Measurements from ENCODE around the gene SPPL3.

SPPL3 gene

GRCh38 chr12:120790114-120790513 is 114.0 kb downstream of the SPPL3 start:
- no peak for DNase-seq (ENCODE audit: low read depth in 3 of 3, low spot score in 1 of 3)

GRCh38 chr12:120787889-120788288 is 116.3 kb downstream of the SPPL3 start:
- no peak for DNase-seq (ENCODE audit: low read depth in 3 of 3, low spot score in 1 of 3)

GRCh38 chr12:120784804-120785203 is 119.4 kb downstream of the SPPL3 start:
- DNase-seq (ENCODE audit: low read depth in 3 of 3, low spot score in 1 of 3), result no peak

- DNase-seq (ENCODE audit: low read depth in 3 of 3, low spot score in 1 of 3), result no peak
Observed at GRCh38 chr12:120783197-120783596, 121.0 kb downstream of the SPPL3 start.

- no peak for DNase-seq (ENCODE audit: low read depth in 3 of 3, low spot score in 1 of 3)
Observed at GRCh38 chr12:120775862-120776552, 128.2 kb downstream of the SPPL3 start.

- DNase-seq (ENCODE audit: low read depth in 3 of 3, low spot score in 1 of 3), result no peak
Observed at GRCh38 chr12:120774169-120774916, 129.8 kb downstream of the SPPL3 start.

- DNase-seq (ENCODE audit: low read depth in 3 of 3, low spot score in 1 of 3), result no peak
Observed at GRCh38 chr12:120771097-120771496, 133.1 kb downstream of the SPPL3 start.

GRCh38 chr12:120767071-120768024 is 136.8 kb downstream of the SPPL3 start:
- DNase-seq (ENCODE audit: low read depth in 3 of 3, low spot score in 1 of 3), result no peak

GRCh38 chr12:120766566-120766965 is 137.6 kb downstream of the SPPL3 start:
- no peak for DNase-seq (ENCODE audit: low read depth in 3 of 3, low spot score in 1 of 3)

GRCh38 chr12:120764816-120765215 is 139.3 kb downstream of the SPPL3 start:
- DNase-seq (ENCODE audit: low read depth in 3 of 3, low spot score in 1 of 3), result no peak

GRCh38 chr12:120763250-120763649 is 140.9 kb downstream of the SPPL3 start:
- DNase-seq (ENCODE audit: low read depth in 3 of 3, low spot score in 1 of 3), result no peak

- no peak for DNase-seq (ENCODE audit: low read depth in 3 of 3, low spot score in 1 of 3)
Observed at GRCh38 chr12:120762086-120762485, 142.1 kb downstream of the SPPL3 start.

- no peak for DNase-seq (ENCODE audit: low read depth in 3 of 3, low spot score in 1 of 3)
Observed at GRCh38 chr12:120761519-120761934, 142.6 kb downstream of the SPPL3 start.

GRCh38 chr12:120760349-120761254 is 143.6 kb downstream of the SPPL3 start:
- no peak for DNase-seq (ENCODE audit: low read depth in 3 of 3, low spot score in 1 of 3)

GRCh38 chr12:120759591-120760348 is 144.4 kb downstream of the SPPL3 start:
- DNase-seq (ENCODE audit: low read depth in 3 of 3, low spot score in 1 of 3), result no peak

GRCh38 chr12:120758798-120759590 is 145.2 kb downstream of the SPPL3 start:
- DNase-seq (ENCODE audit: low read depth in 3 of 3, low spot score in 1 of 3), result no peak

- no peak for DNase-seq (ENCODE audit: low read depth in 3 of 3, low spot score in 1 of 3)
Observed at GRCh38 chr12:120757949-120758348, 146.2 kb downstream of the SPPL3 start.

- no peak for DNase-seq (ENCODE audit: low read depth in 3 of 3, low spot score in 1 of 3)
Observed at GRCh38 chr12:120757226-120757742, 146.9 kb downstream of the SPPL3 start.

GRCh38 chr12:120755269-120755668 is 148.9 kb downstream of the SPPL3 start:
- DNase-seq (ENCODE audit: low read depth in 3 of 3, low spot score in 1 of 3), result no peak
